ENCODE results near the gene AAK1. TPM values are rescaled to one million over a fixed set of nuclear protein-coding genes. Genes with fewer than 3 reads are reported as not detected.

AAK1 gene
- total and polyA plus RNA-seq, 2 donors (not counting 3 experiments of a cell fraction or from before 2014, with no cell fraction given), result 31.0 to 127 TPM

GRCh38 chr2:69628325-69629021, 15.1 kb downstream of the AAK1 start:
- FAIRE-seq (no peak), DNase-seq (ENCODE audit: low read depth, low spot score) (no peak)
- no peak overlapping the region for H3K4me3 ChIP-seq (replicated peaks in 1 of 3; ENCODE audit: insufficient read depth in 1 of 3, low read depth in 1 of 3, low read length in 3 of 3)
- H3K27me3 ChIP-seq (ENCODE audit: control insufficient read depth in 2 of 2, insufficient read depth in 2 of 2, low read length in 2 of 2), result no peaks in the 10 kb centered on the region
- peaks cover 0 to 2% of the 10 kb centered on the region in 2 experiments for H3K36me3 ChIP-seq (ENCODE audit: control insufficient read depth in 2 of 2, extremely low read depth in 1 of 2, insufficient read depth in 2 of 2, low read length in 2 of 2)
- BruUV-seq (replicated peaks), result no TSS peak
- H3K4me2 ChIP-seq (ENCODE audit: insufficient read depth, low read length), result no peak overlapping the region
- H3K27ac ChIP-seq (ENCODE audit: insufficient read depth, low read depth, low read length), result no peak overlapping the region
- dilution Hi-C loops (cut with MboI; ENCODE audit: extremely low pct_ligation_motif_present, low sequenced_read_pairs) (no loop called here), intact Hi-C loops (cut with micrococcal nuclease) (no loop called here)
- H3K4me1 ChIP-seq (ENCODE audit: control insufficient read depth, extremely low read depth, insufficient read depth, low read length), result peaks cover 2% of the 10 kb centered on the region
- H3K79me2 ChIP-seq (ENCODE audit: control insufficient read depth, insufficient read depth, low read length), result peaks cover 89% of the 10 kb centered on the region
- ChIA-PET POLR2A (no interaction called here), CTCF (interaction anchor here (1.1 to 2.6 kb wide), 2 partner anchors 9 to 63 kb away, joined by 3 to 12 read pairs; no protein-coding TSS in a partner anchor)
- H2AFZ ChIP-seq (ENCODE audit: low read depth, low read length), result no peak overlapping the region
- H3K9ac ChIP-seq (replicated peaks; ENCODE audit: extremely low read depth, insufficient read depth, low read length), result no peak overlapping the region
- no peak for TF ChIP-seq MYC (IDR thresholded peaks at IDR 0.05; ENCODE audit: low read depth, low read length)
- no peak for TF ChIP-seq EZH2 (IDR thresholded peaks at IDR 0.05; ENCODE audit: borderline replicate concordance, low read depth, low read length, severe bottlenecking)
- TF ChIP-seq POLR2AphosphoS5 (IDR thresholded peaks at IDR 0.05; ENCODE audit: insufficient read depth, low read depth, low read length), result no peak
- TF ChIP-seq CTCF (IDR thresholded peaks at IDR 0.05; ENCODE audit: extremely low read depth in 1 of 2, insufficient read depth in 1 of 2, low read depth in 1 of 2, low read length in 2 of 2), result no peak
- no peak for TF ChIP-seq MAX (IDR thresholded peaks at IDR 0.05; ENCODE audit: insufficient read depth, insufficient read length)
- no peak for TF ChIP-seq POLR2A (IDR thresholded peaks at IDR 0.05; ENCODE audit: low read depth, low read length)
- no peak for TF ChIP-seq FOS (IDR thresholded peaks at IDR 0.05; ENCODE audit: borderline replicate concordance, insufficient read depth, low read length)
- no peak for TF ChIP-seq GATA2 (IDR thresholded peaks at IDR 0.05; ENCODE audit: insufficient read depth, insufficient read length, low read depth, low read length)
- no peak for TF ChIP-seq JUN (IDR thresholded peaks at IDR 0.05; ENCODE audit: borderline replicate concordance, insufficient read depth, insufficient read length, low read depth)
- peaks cover 21% of the 10 kb centered on the region for H4K20me1 ChIP-seq (replicated peaks; ENCODE audit: control insufficient read depth, extremely low read depth, insufficient read depth, low read length)
- H3K9me3 ChIP-seq (replicated peaks; ENCODE audit: control insufficient read depth, insufficient read depth, low read length), result no peaks in the 10 kb centered on the region
- no peaks in the 10 kb centered on the region for H3K9me1 ChIP-seq (replicated peaks; ENCODE audit: control insufficient read depth, extremely low read depth, insufficient read depth, low read length)

All from endothelial cell of umbilical vein (primary cell).